Activated CD8-positive, alpha-beta T cell treated with anti-CD3 and anti-CD28 coated beads for 36 hours (primary cell): Measurements from ENCODE around the gene PKIG. TPM values are rescaled to one million over a fixed set of nuclear protein-coding genes. Genes with fewer than 3 reads are reported as not detected.

ENCODE experiments used
- ATAC-seq: fragments of 200-7000 bp; cut with Tn5 transposase; one replicate; pipeline ENCODE4 v1.10.0; 2021; ENCODE audit warnings: mild to moderate bottlenecking, moderate library complexity
- CTCF ChIA-PET: fragments of 350-600 bp; sonication (Branson Sonifier 250); formaldehyde crosslinking; loops from one replicate; lab custom pipeline; 2021; ENCODE audit warnings: antibody characterized with exemption; lab: Charles Lee
- POLR2A ChIA-PET: fragments of 350-600 bp; sonication (Branson Sonifier 250); formaldehyde crosslinking; loops from one replicate; lab custom pipeline; 2021; ENCODE audit warnings: antibody characterized with exemption; lab: Charles Lee
- DNase-seq: peaks from one replicate; pipeline ENCODE4 v3.0.0-alpha.2; 2020
- H3K27ac Mint-ChIP-seq: one replicate; pipeline ENCODE4 v1.8.0; 2021; ENCODE audit warnings: mild to moderate bottlenecking, mixed read lengths
- H3K27me3 Mint-ChIP-seq: one replicate; pipeline ENCODE4 v1.8.0; 2021; ENCODE audit warnings: mixed read lengths
- H3K36me3 Mint-ChIP-seq: one replicate; pipeline ENCODE4 v1.8.0; 2021; ENCODE audit warnings: low read depth, mixed read lengths
- H3K4me1 Mint-ChIP-seq: one replicate; pipeline ENCODE4 v1.8.0; 2021; ENCODE audit warnings: low read depth, mixed read lengths
- H3K4me3 Mint-ChIP-seq: one replicate; pipeline ENCODE4 v1.8.0; 2021; ENCODE audit warnings: mild to moderate bottlenecking, moderate library complexity, mixed read lengths
- H3K9me3 Mint-ChIP-seq: one replicate; pipeline ENCODE4 v1.8.0; 2021; ENCODE audit warnings: mixed read lengths
- intact Hi-C: fragments of 100-400 bp; cut with micrococcal nuclease; formaldehyde crosslinking; loops from one replicate; pipeline ENCODE4 v1.10.0; 2022
- total RNA-seq, 2 experiments: library from RNA; stranded (reverse); gene quantifications; one replicate each; pipeline ENCODE4 v1.2.3, GENCODE V29; 2021
- TF ChIP-seq, protein P1 (sequence below): fragments of 200-600 bp; IDR thresholded peaks from one replicate; pipeline ENCODE4 v1.8.0; 2022; ENCODE audit warnings: antibody characterized with exemption, mild to moderate bottlenecking

PKIG gene
- total RNA-seq, 2 experiments from 2014 or later = 4.8 TPM

- ATAC-seq (no peak), DNase-seq (no peak)
- intact Hi-C loops = no loop called here
- no peak overlapping the region for H3K27ac Mint-ChIP-seq
- H3K4me1 Mint-ChIP-seq = no peaks in the 10 kb centered on the region
- no peak overlapping the region for H3K4me3 Mint-ChIP-seq
- TF ChIP-seq, protein P1, sequence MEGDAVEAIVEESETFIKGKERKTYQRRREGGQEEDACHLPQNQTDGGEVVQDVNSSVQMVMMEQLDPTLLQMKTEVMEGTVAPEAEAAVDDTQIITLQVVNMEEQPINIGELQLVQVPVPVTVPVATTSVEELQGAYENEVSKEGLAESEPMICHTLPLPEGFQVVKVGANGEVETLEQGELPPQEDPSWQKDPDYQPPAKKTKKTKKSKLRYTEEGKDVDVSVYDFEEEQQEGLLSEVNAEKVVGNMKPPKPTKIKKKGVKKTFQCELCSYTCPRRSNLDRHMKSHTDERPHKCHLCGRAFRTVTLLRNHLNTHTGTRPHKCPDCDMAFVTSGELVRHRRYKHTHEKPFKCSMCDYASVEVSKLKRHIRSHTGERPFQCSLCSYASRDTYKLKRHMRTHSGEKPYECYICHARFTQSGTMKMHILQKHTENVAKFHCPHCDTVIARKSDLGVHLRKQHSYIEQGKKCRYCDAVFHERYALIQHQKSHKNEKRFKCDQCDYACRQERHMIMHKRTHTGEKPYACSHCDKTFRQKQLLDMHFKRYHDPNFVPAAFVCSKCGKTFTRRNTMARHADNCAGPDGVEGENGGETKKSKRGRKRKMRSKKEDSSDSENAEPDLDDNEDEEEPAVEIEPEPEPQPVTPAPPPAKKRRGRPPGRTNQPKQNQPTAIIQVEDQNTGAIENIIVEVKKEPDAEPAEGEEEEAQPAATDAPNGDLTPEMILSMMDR = no peak
- no peaks in the 10 kb centered on the region for H3K36me3 Mint-ChIP-seq
- no peaks in the 10 kb centered on the region for H3K27me3 Mint-ChIP-seq
- H3K9me3 Mint-ChIP-seq = no peaks in the 10 kb centered on the region
- ChIA-PET POLR2A (no interaction called here), CTCF (no interaction called here)
These were observed 41.5 kb upstream of the PKIG start for GRCh38 chr20:44540834-44541233.

GRCh38 chr20:44541992-44542391 lies 40.4 kb upstream of the PKIG start:
- no peak for ATAC-seq
- H3K27me3 Mint-ChIP-seq = no peaks in the 10 kb centered on the region
- DNase-seq = no peak
- no peaks in the 10 kb centered on the region for H3K4me1 Mint-ChIP-seq
- CTCF ChIA-PET = interaction anchor here (1.0 to 1.9 kb wide), 4 partner anchors 33 to 157 kb away, joined by 3 to 4 read pairs (median 3); no protein-coding TSS in a partner anchor
- TF ChIP-seq, protein P1 = no peak
- POLR2A ChIA-PET = interaction anchor here (0.8 kb wide), 1 partner anchor 14 kb away, joined by 3 read pairs; no protein-coding TSS in a partner anchor
- intact Hi-C loops = no loop called here
- H3K9me3 Mint-ChIP-seq = no peaks in the 10 kb centered on the region
- no peaks in the 10 kb centered on the region for H3K36me3 Mint-ChIP-seq
- H3K27ac Mint-ChIP-seq = no peak overlapping the region
- H3K4me3 Mint-ChIP-seq = no peak overlapping the region

GRCh38 chr20:44542890-44543289 lies 39.5 kb upstream of the PKIG start:
- TF ChIP-seq, protein P1 = no peak
- intact Hi-C loops = no loop called here
- ChIA-PET CTCF (interaction anchor here (1.0 to 1.9 kb wide), 4 partner anchors 32 to 158 kb away, joined by 3 to 4 read pairs (median 3); no protein-coding TSS in a partner anchor), POLR2A (no interaction called here)
- no peak overlapping the region for H3K4me3 Mint-ChIP-seq
- H3K27ac Mint-ChIP-seq = no peak overlapping the region
- H3K36me3 Mint-ChIP-seq = no peaks in the 10 kb centered on the region
- no peaks in the 10 kb centered on the region for H3K9me3 Mint-ChIP-seq
- ATAC-seq (no peak), DNase-seq (no peak)
- H3K4me1 Mint-ChIP-seq = no peaks in the 10 kb centered on the region
- no peaks in the 10 kb centered on the region for H3K27me3 Mint-ChIP-seq

- H3K9me3 Mint-ChIP-seq = no peaks in the 10 kb centered on the region
- CTCF ChIA-PET = interaction anchor here (1.4 kb wide), 1 partner anchor 67 kb away, joined by 3 read pairs; no protein-coding TSS in a partner anchor
- H3K27me3 Mint-ChIP-seq = no peaks in the 10 kb centered on the region
- ATAC-seq (no peak), DNase-seq (no peak)
- no peaks in the 10 kb centered on the region for H3K4me1 Mint-ChIP-seq
- intact Hi-C loops = no loop called here
- POLR2A ChIA-PET = no interaction called here
- H3K36me3 Mint-ChIP-seq = no peaks in the 10 kb centered on the region
- H3K27ac Mint-ChIP-seq = no peak overlapping the region
- H3K4me3 Mint-ChIP-seq = no peak overlapping the region
- TF ChIP-seq, protein P1 = no peak
These were observed 39.0 kb upstream of the PKIG start for GRCh38 chr20:44543358-44543757.

- CTCF ChIA-PET = no interaction called here
- no peaks in the 10 kb centered on the region for H3K4me1 Mint-ChIP-seq
- POLR2A ChIA-PET = no interaction called here
These were observed 38.1 kb upstream of the PKIG start for GRCh38 chr20:44544263-44544662.

More at GRCh38 chr20:44544263-44544662, 38.1 kb upstream of the PKIG start:
- Mint-ChIP-seq H3K36me3 (no peaks in the 10 kb centered on the region), H3K9me3 (no peaks in the 10 kb centered on the region), H3K27ac (no peak overlapping the region), H3K27me3 (no peaks in the 10 kb centered on the region), H3K4me3 (no peak overlapping the region)
- TF ChIP-seq, protein P1 = no peak
- intact Hi-C loops = no loop called here
- ATAC-seq (no peak), DNase-seq (no peak)
